HG03571 (cell line): ENCODE data around the gene GBX2.

Experiments
- ATAC-seq: cut with Tn5 transposase; IDR thresholded peaks from one replicate; pipeline ENCODE4 v1.9.1; 2021; ENCODE audit not compliant: unreplicated experiment

GBX2 gene

GRCh38 chr2:236184701-236185100 lies 16.5 kb upstream of the GBX2 start:
- ATAC-seq: no peak

DNA sequence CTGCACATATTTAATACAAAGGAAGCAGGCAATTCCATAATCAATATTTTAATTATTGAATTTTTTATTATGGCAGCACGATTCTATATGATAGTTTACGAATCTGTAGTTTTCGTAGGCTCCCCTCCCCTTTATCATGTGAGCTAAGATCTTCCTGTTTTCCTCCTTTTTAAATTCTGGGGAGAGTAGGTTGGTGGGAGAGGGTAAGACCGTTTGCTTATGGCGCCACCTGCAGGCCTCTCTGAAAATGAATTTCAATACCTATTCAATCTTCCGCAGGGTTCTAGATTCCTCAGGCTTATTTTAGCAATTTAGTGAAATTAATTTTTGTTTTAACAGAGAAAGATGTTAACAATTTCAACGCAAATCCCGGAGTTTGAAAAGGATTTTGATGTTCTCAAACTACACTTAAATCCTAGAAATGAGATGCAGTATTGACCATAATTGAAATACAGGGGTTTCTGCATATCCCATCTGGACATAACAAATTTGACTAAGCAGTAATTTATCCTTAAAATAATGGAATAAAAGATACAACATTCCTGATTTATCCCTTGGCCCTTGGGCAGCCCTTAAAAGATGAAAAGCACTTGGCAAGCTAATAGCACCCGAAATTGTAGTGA lies 12.8 kb upstream of the GBX2 start:
- no peak for ATAC-seq

- ATAC-seq: no peak
Measured at GRCh38 chr2:236180076-236180816, 12.1 kb upstream of the GBX2 start.

GRCh38 chr2:236179236-236180075 lies 11.3 kb upstream of the GBX2 start:
- no peak for ATAC-seq

DNA sequence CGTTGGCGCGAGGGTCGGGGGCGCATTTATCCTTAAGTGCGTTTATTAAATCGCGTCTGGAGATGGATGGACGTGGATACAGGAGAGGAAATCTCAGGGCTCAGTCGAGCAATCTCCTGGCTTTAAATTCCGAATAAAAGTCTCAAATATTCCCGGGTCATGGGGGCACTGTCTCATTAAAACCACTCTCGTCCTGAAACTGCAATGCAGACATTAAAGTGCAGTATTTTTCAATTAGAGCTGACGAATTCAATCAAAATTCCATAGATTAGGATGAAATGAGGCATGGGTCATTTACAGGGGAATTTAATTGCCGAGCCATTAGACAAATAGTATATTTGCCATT lies 10.7 kb upstream of the GBX2 start:
- ATAC-seq: no peak

DNA sequence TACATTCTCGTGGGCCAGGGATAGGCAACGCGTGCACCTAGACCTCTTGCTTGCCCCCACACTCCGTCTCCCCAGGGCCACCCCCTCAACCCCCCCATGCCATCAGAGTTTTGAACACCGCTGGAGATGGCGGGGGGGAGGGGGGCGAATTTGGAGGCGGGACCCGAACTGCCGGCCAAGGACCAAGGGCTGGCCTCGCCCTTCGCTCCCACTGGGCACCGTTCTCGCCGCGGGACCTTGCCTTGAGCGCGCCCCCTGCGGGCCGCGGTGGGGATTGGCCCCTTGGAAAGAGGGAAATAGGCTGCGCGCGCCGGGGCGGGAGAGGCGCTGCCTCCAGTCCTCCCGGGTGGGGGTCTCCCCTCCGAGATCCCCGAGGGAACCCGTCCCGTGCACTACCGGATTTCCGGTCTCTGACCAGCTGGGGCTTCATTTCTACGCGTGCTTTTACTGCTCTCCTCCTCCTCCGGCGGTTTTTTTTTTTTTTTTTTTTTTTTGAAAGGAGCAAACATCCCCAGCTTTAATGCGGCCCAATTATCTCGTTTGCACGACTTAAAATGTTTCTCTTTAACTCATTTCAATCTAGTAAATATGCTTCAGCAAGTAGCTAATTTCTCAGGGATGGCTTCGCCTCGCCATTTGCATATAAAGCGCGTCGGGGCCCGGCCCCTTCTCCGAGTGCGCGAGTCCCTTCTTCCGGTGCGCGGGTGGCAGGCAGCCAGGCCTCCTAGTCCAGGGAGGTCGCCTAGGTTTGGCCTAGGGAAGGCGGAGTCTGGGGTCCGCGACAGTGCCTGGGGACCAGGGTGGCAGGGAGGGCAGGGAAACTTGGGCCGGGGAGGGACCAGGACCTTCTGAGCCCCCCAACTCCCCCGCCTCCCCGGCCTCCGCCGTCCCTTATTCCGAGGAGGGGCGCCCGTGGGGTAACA lies 10.0 kb upstream of the GBX2 start:
- ATAC-seq: no peak

- no peak for ATAC-seq
Measured at GRCh38 chr2:236177604-236177966, 9.4 kb upstream of the GBX2 start.

DNA sequence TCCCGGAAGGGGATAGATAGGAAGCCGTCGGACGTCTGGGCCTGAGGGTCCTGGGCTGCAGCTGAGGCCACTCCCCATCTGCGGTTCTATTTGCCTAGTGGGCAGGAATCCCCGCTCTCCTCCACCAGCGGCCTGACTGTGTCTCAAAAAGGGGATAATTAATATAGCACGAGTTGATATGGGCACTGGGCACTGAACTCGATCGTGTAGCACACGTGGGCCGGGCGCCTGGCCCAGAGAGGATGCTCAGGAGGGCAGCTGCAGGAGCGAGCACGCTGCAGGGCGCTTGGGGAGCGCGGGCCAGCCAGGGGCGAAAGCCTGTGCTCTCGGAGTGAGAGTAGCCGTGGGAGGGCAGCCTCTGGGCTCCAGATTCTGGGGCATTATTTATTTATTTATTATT lies 8.8 kb upstream of the GBX2 start:
- no peak for ATAC-seq

GRCh38 chr2:236176417-236176816 lies 8.2 kb upstream of the GBX2 start:
- no peak for ATAC-seq

- ATAC-seq: no peak
Measured at GRCh38 chr2:236175548-236176150, 7.5 kb upstream of the GBX2 start.

DNA sequence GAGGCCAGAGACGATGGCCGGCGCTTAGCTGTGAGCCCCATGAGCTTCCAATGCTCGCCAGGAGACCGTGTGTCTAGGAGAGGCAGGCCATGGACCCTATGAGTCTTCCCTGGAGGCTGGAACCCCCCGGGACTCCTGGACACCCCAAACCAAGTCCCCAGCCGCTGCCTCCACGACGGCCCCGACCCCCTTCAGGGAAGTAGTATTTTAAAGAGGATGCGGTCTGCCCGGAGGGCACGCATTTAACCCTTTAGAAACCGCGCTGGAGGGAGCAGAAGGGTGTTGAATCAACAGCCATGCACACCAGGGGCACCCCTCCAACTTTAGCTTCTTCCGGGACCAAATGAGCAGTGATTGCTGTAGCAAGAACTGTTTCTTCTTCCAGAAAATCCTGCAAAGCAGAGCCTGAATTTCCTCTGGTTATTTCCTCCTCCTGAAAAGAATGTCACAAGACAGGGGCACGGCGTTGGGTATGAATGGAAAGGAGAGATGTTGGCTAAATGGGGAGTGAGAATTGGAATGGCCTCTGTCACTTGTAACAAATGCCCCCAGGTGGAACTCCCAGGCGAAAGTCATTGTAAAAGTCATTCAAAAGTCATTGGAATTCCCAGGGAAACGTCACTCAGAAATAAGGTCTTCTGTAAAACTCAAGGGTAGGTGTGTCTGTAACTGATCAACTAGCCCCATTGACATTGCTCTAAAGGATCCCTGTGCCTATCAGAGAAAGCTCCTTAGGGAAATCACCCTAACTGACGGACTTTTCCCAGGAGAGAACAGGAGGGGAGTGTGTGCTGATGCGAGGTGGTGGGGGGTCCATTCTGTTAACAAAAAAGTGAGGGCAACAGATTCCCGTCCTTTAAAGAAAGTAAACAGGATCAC lies 5.8 kb upstream of the GBX2 start:
- no peak for ATAC-seq

DNA sequence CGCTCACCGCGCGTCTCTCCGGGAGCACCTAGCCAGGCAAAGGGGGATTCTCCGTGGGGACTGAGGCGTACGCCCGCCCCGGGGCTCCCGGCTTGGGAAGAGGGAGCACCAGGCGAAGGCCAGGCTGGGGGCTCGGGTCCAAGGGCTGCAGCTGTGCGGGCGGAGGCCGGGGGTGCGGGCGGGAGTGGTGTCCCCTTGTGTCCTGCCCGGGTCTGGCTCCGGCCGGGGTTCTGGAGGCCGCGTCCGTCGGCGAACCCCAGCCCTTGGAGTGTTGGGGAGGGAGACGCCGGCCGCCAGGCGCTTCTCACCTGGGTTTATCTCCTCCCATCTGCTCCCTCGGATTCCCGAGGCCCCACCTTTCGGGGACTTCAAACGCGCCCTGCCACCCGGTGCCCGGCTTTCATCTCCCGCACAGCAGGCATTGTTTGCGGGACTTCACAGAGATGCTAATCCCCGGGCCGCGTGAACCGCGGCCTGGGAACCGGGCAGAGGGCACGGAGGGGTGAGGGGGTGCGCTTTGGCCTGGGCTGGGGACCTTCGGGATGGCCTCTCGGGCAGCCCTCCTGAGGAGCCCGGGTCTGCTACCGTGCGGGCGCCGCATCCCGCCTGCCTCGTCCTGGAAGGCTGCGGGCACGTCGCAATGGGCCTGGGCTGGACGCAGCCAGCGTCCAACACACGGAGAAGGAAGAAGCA lies 5.0 kb upstream of the GBX2 start:
- no peak for ATAC-seq

- ATAC-seq: no peak
Measured at GRCh38 chr2:236172255-236173035, 4.3 kb upstream of the GBX2 start.

GRCh38 chr2:236171680-236172254 lies 3.6 kb upstream of the GBX2 start:
- ATAC-seq: no peak

- no peak for ATAC-seq
Measured at GRCh38 chr2:236171181-236171679, 3.0 kb upstream of the GBX2 start.

DNA sequence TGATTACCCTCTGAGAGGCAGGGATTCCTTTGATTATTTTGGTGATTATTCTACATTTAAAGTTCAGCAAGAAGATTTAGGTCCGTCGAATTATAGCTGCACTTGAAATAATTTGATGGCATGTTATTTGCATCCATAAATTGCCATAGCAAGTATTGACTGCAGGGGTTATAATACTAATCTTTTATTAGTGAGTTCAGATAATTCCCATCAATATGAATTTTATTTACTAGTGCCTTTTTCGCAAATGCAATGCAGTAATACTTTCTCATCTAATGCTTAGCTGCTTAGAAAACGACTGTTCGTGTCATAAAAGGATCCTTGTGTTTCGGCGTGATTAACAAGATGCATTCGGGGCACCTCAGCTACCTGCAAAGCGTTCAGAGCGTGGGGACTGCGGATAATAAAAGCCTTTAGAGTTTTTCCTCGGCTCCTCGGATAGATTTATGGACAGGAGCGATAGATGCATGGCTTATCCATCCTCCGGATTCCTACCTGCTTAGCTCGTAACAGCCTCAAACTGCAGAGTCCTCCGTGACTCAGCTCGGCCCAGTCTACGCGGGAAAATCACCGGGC lies 2.5 kb upstream of the GBX2 start:
- ATAC-seq: no peak
